NCI-H1048 (cell line): ENCODE measurements around the gene OR6S1.
"Not testable (repeated sequence)": the region's sequence is repeated elsewhere in the genome, so short reads cannot be mapped to it uniquely, and the experiment has no call there.

Experiments used
- DNase-seq: peaks from one replicate; lab custom pipeline; 2025; lab: John Stamatoyannopoulos, UW

The OR6S1 gene

GRCh38 chr14:20631023-20631879 is 10.2 kb downstream of the OR6S1 start:
- no peak for DNase-seq

- DNase-seq: no peak
These were observed 11.0 kb downstream of the OR6S1 start for GRCh38 chr14:20630340-20631022.

- no peak for DNase-seq
These were observed 13.2 kb downstream of the OR6S1 start for GRCh38 chr14:20628063-20628854.

DNA sequence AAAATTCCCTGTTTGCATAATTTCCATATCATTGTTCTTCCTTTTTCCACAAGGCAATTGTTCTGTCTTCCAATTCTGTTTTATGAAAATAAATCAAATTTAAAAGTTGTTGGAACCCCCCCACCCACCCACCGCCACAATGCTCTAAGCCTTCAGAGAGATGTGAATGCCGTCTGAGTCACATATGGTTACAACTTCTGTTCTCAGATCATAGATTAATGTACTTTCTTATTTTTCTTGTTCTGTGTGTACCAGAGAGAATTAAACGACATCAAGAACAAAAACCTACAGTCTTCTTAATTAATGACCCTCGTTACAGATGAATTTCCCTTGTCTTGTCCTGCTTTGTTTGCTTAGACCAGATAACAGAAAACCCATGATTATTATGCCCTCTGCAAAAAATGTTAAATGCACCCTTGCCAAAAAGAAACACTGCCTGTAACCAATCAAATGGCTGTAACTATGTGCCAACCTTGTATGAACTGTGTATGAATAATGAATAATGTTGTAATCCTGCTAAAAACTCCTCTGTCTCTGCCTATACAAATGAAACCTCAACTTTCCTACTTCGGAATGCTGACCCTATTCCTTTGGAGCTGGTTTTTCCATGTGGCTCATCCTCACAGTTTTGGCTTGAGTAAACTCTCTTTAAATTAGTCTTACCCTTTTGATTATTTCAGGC is 14.0 kb downstream of the OR6S1 start:
- no peak for DNase-seq

GRCh38 chr14:20626274-20626673 is 15.2 kb downstream of the OR6S1 start:
- no peak for DNase-seq

GRCh38 chr14:20624495-20625070 is 16.9 kb downstream of the OR6S1 start:
- no peak for DNase-seq

DNA sequence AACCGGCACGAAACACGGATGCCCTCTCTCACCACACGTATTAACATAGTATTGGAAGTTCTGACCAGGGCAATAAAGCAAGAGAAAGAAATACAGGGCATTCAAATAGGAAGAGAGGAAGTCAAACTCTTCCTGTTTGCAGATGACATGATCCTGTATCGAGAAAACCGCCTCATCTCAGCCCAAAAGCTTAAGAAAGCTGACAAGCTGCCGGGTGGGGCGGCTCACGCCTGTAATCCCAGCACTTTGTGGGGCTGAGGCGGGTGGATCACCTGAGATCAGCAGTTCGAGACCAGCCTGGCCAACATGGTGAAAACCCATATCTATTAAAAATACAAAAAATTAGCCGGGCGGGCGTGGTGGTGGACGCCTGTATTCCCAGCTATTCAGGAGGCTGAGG is 17.7 kb downstream of the OR6S1 start:
- DNase-seq: no peak

DNA sequence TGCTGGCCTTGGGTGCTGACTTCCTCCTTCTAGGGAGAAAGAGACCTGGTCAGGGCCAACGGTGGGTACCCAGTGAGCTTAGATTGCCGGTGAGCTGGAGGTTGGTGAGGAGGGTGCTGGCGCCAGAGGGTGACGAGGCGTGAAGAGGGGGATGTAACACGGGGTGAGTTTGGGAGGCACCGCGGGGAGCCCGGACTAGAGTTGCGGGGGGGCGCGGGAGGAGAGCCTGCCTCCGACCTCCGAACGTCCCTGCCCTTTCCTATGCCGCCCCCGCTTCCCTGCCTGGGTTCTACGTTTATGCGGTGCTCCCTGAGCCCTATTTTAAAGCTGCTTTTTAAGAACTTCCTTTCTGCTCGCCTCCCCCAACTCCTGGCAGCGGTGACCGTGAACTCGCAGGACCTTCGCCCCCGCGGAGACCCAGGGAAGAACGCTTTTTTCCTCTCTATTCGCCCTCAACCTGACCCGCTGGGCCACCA is 18.6 kb downstream of the OR6S1 start:
- no peak for DNase-seq

DNA sequence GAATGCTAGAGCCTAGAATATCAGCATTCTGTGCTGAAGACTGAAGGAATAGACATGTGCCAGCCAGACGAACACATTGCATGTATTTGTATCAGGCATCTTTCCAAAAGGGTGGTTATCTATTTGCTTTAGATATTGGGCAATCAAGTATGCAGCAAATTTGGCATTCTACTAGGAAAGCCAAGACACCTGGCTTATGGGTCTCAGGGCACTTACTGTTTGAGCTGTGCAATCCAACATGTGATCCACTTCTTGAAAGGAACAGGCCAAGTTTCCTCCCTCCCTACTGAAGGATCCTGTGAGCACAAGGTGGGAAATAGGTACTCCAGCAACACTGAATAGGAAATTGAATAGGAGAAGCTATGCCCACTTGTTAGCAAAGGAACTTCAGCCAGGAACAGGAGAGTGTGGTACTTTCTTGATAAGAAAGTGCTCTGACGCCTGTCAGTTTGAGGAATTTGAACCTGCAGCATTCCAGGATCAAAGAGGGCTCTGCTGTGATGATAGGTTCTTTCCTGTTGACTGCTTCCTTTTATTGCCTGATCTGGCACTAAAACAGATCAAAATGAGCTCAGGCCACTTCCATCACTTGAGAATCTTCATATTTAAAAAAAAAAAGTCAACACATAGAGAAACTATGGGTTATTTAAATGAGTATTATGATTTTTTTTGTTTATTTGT is 20.6 kb downstream of the OR6S1 start:
- DNase-seq: no peak

GRCh38 chr14:20619688-20620087 is 21.8 kb downstream of the OR6S1 start:
- DNase-seq: not testable (repeated sequence)

DNA sequence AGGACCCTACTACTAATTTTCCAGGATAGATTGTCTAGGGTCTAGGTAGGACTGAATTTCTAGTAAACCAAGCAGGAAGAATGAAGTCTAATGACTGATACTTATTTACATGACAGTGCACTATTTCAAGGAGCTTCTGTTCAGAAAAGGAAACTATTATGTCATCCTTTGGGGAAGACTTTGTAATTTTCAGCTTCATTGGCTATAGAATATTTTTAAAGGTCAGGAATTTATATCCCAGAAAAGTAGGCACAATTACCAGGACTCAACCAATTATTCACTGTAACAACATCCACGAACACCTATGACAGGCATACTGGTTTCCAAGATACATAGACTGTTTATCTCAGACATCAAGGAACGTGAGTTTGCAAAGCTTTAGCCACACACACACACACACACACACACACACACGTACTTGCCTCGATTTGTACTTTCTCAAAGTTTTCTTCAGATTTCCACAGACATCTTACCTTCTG is 23.2 kb downstream of the OR6S1 start:
- DNase-seq: no peak

GRCh38 chr14:20617138-20618003 is 24.1 kb downstream of the OR6S1 start:
- DNase-seq: no peak

DNA sequence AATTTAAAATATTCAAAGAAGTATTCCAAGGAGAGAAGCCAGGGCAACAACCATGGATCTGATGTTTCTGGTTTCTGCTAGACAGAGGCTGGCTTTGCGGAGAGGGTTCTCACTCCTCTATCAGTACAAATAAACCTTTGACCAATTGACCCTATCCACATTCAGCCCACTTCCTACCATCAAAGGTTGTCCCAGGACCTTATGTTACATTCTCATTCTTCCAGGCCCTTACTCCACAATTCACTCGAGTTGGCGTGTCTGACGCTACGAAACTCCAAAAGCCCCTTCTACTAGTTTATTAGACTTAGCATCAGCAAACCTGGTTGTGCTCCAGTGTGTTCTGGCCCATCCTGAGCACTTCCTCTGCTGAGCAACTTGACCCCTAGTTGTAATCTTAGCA is 25.5 kb downstream of the OR6S1 start:
- no peak for DNase-seq

- no peak for DNase-seq
These were observed 27.3 kb downstream of the OR6S1 start for GRCh38 chr14:20614038-20614840.

- DNase-seq: peak; percentile 81
These were observed 28.1 kb downstream of the OR6S1 start for GRCh38 chr14:20613094-20614037.

DNA sequence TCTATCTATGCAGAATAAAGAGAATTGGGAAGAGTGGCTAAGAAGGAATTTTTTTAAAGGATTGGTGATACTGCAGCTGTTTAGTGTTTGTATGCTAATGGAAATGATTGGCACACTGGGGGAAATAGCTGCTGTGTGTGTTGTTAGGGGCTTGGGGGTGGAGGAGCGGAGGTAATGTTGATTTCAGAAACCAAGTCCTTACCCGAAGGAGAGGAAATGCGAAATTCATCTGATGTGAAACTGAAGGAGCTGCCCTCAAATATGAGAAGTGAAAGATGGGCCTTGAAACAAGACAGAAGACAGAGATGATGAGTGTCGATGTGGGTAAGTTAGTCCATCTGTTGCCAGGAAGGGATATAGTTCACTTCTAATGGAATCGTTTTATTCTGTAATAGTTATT is 29.1 kb downstream of the OR6S1 start:
- no peak for DNase-seq

DNA sequence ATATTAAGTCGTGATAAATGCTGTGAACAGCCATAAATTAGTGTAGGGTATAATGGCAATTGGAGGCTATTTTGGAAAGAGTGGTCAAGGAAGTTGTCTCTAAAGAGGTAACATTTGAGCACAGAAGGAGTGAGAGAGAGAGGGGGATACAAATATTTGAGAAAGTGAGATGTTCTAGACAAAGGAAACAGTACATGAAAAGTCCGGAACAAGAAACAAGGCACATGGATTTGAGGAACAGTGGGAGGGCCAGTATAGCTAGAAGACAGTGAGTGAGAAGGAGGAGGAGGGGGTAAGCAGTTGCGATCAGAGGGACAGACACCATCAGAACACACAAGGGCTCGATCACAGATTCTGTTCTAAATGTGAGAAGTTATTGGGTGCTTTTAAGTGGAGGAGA is 30.2 kb downstream of the OR6S1 start:
- DNase-seq: no peak
